ENCODE results near the gene ZNF740. TPM values are rescaled to one million over a fixed set of nuclear protein-coding genes. Genes with fewer than 3 reads are reported as not detected.

Gene ZNF740
- total and polyA plus RNA-seq, 2 of the 8 experiments (the other 6 are each of a cell fraction or from before 2014, with no cell fraction given), result 8.2 to 40.0 TPM

DNA sequence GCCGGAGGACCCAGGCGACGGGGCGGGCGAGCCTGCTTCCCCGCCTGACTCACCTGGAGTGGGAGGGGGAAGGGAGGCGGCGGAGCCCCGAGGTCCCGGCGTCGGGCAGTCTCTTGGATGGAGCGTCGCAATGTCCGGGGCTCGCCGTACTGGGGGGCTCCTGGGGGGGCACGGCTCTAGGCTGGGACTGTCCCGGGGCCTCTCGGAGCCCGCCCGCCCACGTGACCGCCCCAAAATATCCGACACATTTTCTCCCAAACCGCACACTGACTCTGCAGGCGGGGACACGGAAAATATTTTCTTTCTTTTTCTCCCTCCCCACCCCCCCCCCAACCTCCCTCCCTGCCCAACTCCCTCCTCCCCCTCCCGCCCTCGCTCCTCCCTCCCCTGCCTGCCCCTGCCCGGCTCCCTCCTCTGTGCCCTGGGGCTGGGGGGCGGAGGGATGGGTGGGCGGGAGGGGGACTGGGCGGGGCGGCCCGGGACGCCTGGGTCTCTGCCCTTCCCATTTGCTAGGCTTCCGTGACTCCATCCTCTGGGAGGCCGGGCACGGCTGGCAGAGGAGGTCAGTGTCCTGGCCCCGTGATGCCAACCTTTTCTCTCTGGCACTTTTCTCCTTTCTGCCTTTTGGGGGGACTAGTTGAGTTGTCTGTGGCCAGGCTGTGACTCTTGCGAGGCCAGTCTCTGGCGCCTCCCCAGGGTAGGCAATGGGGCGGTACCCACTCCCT lies 51.6 kb downstream of the ZNF740 start, which contains the start of gene RARG:
RARG (minus strand) TSS at position 289 of the 725 bp plus-strand sequence. CDS start 4,664 bp downstream, outside the sequence.
- Histone ChIP-seq H3K23me2 (ENCODE audit: low read depth, low read length) (peaks cover 11% of the 10 kb centered on the region; the same call in 1 of the 2 replicates), H3K9ac (replicated peaks in 1 of 4; ENCODE audit: extremely low read depth in 1 of 4, low read depth in 3 of 4, low read length in 3 of 4) (peak within 1 kb of the TSS in 3 of 4 experiments; percentile 6 to 79 (median 54); a peak in 5 of 7 replicates), H3K79me2 (ENCODE audit: control insufficient read depth in 1 of 2, insufficient read depth in 2 of 2, low read length in 2 of 2) (peaks cover 0 to 13% of the 10 kb centered on the region in 2 experiments; a peak in 1 of 4 replicates), H4K5ac (ENCODE audit: insufficient read length, low read depth, low read length) (peak within 1 kb of the TSS; percentile 85), H2BK12ac (ENCODE audit: low read depth, low read length) (peak within 1 kb of the TSS; percentile 100), H3K56ac (replicated peaks; ENCODE audit: insufficient read length, low read depth, low read length) (peak within 1 kb of the TSS; percentile 7), H3K23ac (ENCODE audit: insufficient read length) (no peak within 1 kb of the TSS), H4K8ac (ENCODE audit: extremely low read depth, insufficient read depth, low read length) (no peak within 1 kb of the TSS; the same call in 1 of the 2 replicates), H3K9me3 (ENCODE audit: insufficient read depth in 2 of 2, low read depth in 1 of 2, low read length in 1 of 2) (no peaks in the 10 kb centered on the region), H3K79me1 (ENCODE audit: low read depth, low read length) (no peaks in the 10 kb centered on the region), H2BK5ac (ENCODE audit: low read depth, low read length) (peak within 1 kb of the TSS; percentile 93; the same call in 1 of the 2 replicates), H3K14ac (ENCODE audit: insufficient read length) (no peak within 1 kb of the TSS), H2BK15ac (ENCODE audit: low read length) (peak within 1 kb of the TSS; percentile 93), H2BK120ac (replicated peaks; ENCODE audit: low read depth, low read length) (peak within 1 kb of the TSS; percentile 89), H4K91ac (replicated peaks; ENCODE audit: insufficient read length, low read length) (peak within 1 kb of the TSS; percentile 62), H3K4me1 (replicated peaks in 1 of 4; ENCODE audit: control insufficient read depth in 3 of 4, insufficient read depth in 4 of 4, low read length in 3 of 4) (peaks cover 35 to 68% (median 46%) of the 10 kb centered on the region in 4 experiments), H2BK20ac (ENCODE audit: low read length) (peak within 1 kb of the TSS; percentile 99; the same call in 1 of the 2 replicates), H3K4me3 (ENCODE audit: extremely low read depth in 1 of 4, insufficient read depth in 2 of 4, low read depth in 3 of 4, low read length in 4 of 4) (peak within 1 kb of the TSS; percentile 72 to 79 (median 76)), H4K20me1 (replicated peaks in 1 of 2; ENCODE audit: control insufficient read depth in 1 of 2, insufficient read depth in 2 of 2, low read length in 2 of 2) (no peaks in the 10 kb centered on the region), H3K27ac (ENCODE audit: low read depth, low read length) (no peak within 1 kb of the TSS), H2AK5ac (ENCODE audit: low read depth, low read length) (peak within 1 kb of the TSS; percentile 7), H3K4ac (replicated peaks; ENCODE audit: insufficient read length, low read depth, low read length) (peak within 1 kb of the TSS; percentile 63), H3K18ac (ENCODE audit: extremely low read depth, low read length) (peak within 1 kb of the TSS; percentile 97), H3K4me2 (ENCODE audit: insufficient read depth in 1 of 2, low read depth in 2 of 2, low read length in 2 of 2) (peak within 1 kb of the TSS; percentile 92 to 96), H3K27me3 (replicated peaks in 1 of 4; ENCODE audit: control insufficient read depth in 3 of 4, extremely low read depth in 1 of 4, insufficient read depth in 3 of 4, low read length in 3 of 4) (no peaks in the 10 kb centered on the region), H3K36me3 (ENCODE audit: control insufficient read depth in 2 of 4, insufficient read depth in 4 of 4, low read length in 3 of 4) (no peaks in the 10 kb centered on the region; a peak in 1 of 8 replicates), H2AFZ (ENCODE audit: low read length) (no peak within 1 kb of the TSS)
- FAIRE-seq (no peak), DNase-seq (ENCODE audit: low read depth in 1 of 2, low spot score in 2 of 2) (peak in 1 of 2 experiments; percentile 83)
- 4% methylated on average over 8 of the region's 44 CpGs; no CpG with 5 or more reads in 1 of the 2 experiments for WGBS, 2 experiments (ENCODE audit: extremely low coverage in 1 of 2, insufficient coverage in 1 of 2, insufficient read length in 1 of 2, insufficient replicate concordance in 2 of 2, low coverage in 1 of 2, low lambda C conversion rate in 2 of 2, missing lambda C conversion rate in 1 of 2)
- POLR2A ChIA-PET (ENCODE audit: partially characterized antibody), result interaction anchor here (0.6 to 12.4 kb wide), 10 partner anchors 9 to 170 kb away, joined by 3 to 151 read pairs (median 4); partner anchors contain the start of genes ESPL1 and PFDN5
- CTCF ChIA-PET (ENCODE audit: partially characterized antibody), result interaction anchor here (1.5 to 23.5 kb wide), 4 partner anchors 19 to 51 kb away, joined by 4 to 535 read pairs (median 30); partner anchors contain the start of genes ESPL1 and ITGB7
- no peak for TF ChIP-seq BCL11A (IDR thresholded peaks at IDR 0.05; ENCODE audit: low read depth in 2 of 2, low read length in 2 of 2)
- no peak for TF ChIP-seq CHD1 (IDR thresholded peaks at IDR 0.05; ENCODE audit: low read depth, low read length)
- peak; percentile 69 for TF ChIP-seq ASH2L (IDR thresholded peaks at IDR 0.05; ENCODE audit: low read length)
- no peak for TF ChIP-seq KDM5A (IDR thresholded peaks at IDR 0.05; ENCODE audit: low read length)
- peak; percentile 3; the same call in 1 of the 2 replicates for TF ChIP-seq SUZ12 (IDR thresholded peaks at IDR 0.05; ENCODE audit: low read length)
- TF ChIP-seq BRCA1 (IDR thresholded peaks at IDR 0.05; ENCODE audit: low read depth, low read length), result no peak
- 0 out of 2 replicates have a peak, but pooled peaks have one; percentile 26 for TF ChIP-seq RBBP5 (IDR thresholded peaks at IDR 0.05; ENCODE audit: borderline replicate concordance, low read depth, low read length)
- TF ChIP-seq GTF2F1 (IDR thresholded peaks at IDR 0.05; ENCODE audit: borderline replicate concordance, low read depth, low read length), result no peak
- 0 out of 2 replicates have a peak, but pooled peaks have one; percentile 32 for TF ChIP-seq PHF8 (conservative IDR thresholded peaks at IDR 0.05; ENCODE audit: low read depth, low read length)
- peak; percentile 45 for TF ChIP-seq KDM4A (IDR thresholded peaks at IDR 0.05; ENCODE audit: low read depth, low read length, severe bottlenecking)
- TF ChIP-seq, protein P1, sequence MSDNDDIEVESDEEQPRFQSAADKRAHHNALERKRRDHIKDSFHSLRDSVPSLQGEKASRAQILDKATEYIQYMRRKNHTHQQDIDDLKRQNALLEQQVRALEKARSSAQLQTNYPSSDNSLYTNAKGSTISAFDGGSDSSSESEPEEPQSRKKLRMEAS (IDR thresholded peaks at IDR 0.05), result peak; percentile 42
